Stimulated activated CD8-positive, alpha-beta memory T cell treated with anti-CD3 and anti-CD28 coated beads, Interleukin-12 subunit alpha, Interleukin-12 subunit beta, amount 100 ng/mL, for 24 hours (primary cell): Measurements from ENCODE around the gene CYP2C9.
"Not testable (repeated sequence)": the region's sequence is repeated elsewhere in the genome, so short reads cannot be mapped to it uniquely, and the experiment has no call there.

Experiments used
- DNase-seq: peaks from one replicate; pipeline ENCODE4 v3.0.0-alpha.2; 2020; ENCODE audit errors: extremely low read depth

CYP2C9 gene

DNA sequence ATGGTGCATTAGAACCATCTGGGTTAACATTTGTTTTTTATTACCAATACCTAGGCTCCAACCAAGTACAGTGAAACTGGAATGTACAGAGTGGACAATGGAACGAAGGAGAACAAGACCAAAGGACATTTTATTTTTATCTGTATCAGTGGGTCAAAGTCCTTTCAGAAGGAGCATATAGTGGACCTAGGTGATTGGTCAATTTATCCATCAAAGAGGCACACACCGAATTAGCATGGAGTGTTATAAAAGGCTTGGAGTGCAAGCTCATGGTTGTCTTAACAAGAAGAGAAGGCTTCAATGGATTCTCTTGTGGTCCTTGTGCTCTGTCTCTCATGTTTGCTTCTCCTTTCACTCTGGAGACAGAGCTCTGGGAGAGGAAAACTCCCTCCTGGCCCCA lies at the start of gene CYP2C9:
Gene CYP2C9 (plus strand): TSS at position 276 of the 400 bp plus-strand sequence. CDS start 25 bp downstream, at position 301.
- no peak for DNase-seq

DNA sequence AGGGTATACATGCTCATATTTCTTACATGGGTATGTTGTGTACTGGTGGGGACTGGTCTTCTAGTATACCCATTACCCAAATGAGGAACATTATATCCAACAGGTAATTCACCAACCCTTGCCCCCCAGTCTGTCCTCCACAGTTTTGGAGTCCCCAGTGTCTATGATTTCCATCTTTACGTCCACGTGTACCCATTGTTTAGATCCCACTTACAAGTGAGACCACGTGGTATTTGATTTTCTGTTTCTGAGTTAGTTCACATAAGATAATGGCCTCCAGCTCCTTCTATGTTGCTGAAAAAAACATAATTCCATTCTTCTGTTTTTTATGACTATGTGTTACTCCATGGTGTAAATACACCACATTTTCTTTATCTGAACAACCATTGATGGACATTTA lies 49.3 kb upstream of the CYP2C9 start:
- DNase-seq, result no peak

DNA sequence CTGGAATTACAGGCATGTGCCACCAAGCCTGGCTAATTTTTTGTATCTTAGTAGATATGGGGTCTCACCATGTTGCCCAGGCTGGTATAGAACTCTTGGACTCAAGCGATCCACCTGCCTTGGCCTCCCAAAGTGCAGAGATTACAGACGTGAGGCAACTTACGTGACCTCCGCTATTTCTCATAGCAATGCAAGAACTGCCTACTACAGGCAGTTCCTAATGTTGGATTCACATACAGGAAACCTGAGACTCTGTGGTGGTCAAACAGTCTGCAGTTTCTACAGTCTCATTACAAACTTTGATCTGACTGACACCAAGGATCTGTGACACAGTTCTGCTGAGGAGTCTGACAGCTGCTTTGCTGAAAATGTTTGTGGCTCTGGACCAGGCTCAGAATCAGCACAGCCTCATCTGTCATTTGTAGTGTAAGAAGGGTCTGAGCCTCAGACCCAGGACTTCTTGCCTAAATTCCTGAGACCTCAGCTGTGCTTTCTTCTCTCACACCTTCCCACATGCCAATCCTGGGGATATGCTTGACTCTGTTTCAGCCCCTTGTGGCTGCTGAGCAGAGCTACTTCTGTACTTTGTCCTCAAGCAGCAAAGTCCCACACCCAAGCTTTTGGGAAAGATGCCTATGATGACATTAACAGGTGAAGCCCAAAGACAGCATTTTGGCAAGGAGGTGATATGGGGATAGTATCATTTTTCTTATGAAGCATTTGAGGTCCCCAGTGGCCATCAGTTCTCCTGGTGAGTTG lies 48.0 kb upstream of the CYP2C9 start:
- DNase-seq, result no peak

DNA sequence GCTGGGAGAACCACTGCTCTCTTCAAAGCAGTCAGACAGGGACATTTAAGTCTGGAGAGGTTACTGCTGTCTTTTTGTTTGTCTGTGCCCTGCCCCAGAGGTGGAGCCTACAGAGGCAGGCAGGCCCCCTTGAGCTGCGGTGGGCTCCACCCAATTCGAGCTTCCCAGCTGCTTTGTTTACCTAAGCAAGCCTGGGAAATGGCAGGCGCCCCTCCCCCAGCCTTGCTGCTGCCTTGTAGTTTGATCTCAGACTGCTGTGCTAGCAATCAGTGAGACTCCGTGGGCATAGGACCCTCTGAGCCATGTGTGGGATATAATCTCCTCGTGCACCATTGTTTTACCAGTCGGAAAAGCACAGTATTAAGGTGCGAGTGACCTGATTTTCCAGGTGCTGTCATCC lies 40.0 kb upstream of the CYP2C9 start:
- not testable (repeated sequence) for DNase-seq

DNA sequence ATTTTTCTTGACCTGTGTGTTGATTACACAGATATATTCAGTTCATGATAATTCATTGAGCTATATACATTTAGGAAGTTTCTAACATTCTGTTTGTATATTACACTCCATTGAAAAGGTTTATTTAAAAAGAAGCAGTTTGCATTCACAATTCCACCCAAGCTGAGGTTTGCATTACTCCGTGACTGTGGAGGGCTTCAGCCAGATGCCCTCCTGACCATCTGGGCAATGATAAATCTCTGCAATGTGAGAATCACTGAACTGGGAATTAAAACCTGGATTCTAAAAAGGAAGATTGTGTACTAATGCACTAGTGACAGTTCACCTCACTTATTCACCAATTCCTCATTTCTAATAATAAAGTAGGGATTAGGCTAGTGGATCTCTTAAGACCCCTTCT lies 36.4 kb upstream of the CYP2C9 start:
- DNase-seq, result no peak

DNA sequence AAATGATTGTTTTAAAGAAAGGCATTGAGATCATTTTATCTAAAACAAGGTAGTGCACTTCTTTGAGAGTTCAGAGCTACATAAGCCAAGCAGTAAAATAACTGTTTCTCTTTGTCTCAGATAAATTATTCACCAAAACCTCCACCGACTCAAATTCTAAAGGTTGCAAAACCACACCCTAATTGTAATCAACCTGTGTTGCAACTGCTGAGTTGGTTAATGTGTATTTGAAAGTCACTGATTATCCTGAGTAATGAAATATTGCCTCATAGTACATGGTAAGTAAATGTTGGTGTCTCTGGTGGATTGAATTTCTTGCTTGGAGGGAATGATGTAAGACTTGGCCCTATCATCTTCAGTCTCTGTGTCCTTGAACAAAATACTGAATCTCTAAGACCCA lies 35.9 kb upstream of the CYP2C9 start:
- DNase-seq, result no peak

DNA sequence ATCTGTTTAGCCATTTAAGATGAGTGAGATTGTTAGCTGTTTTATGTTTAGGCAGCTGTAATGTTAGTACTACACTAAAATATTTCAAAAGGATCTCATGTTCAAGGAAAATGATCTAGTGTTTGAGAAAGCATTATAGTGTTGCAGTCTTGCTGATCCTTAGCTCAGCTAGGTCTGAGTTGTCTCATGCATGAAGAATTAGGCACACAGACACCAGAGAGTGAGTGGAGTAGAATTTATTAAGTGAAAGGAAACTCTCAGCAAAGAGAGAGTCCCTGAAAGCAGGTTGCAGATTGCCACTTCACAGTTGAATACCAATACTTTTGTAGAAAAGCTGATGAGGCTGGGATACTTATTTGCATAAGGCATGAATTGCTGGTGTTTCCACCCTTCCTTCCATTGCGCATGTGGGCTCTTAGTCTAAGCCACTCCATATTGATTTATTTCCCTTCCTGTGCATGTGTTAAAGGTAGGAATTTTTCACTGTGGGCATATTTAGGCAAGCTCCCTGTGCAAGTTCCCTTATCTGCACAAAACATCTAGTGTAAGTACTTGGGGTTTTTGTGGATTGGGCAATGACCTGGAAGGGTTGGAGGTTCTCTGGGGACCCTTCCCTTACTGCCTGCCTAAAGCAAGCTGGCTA lies 33.8 kb upstream of the CYP2C9 start:
- not testable (repeated sequence) for DNase-seq

DNA sequence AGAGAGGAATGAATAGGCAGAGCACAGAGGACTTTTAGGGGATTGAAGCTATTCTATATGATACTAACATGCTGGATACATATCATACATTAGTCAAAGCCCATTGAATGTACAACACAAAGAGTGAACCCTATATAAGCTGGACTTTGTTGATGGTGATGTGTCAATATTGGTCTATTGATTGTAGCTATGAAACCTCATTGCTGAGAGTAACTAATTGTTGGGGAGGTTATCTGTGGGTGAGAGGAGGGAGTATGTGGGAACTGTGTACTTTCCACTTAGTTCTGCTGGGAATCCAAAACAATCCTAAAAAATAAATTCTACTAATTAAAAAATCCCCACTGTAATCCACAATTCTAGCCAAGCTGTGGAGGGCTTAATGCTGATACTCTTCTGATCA lies 22.0 kb upstream of the CYP2C9 start:
- DNase-seq, result no peak

DNA sequence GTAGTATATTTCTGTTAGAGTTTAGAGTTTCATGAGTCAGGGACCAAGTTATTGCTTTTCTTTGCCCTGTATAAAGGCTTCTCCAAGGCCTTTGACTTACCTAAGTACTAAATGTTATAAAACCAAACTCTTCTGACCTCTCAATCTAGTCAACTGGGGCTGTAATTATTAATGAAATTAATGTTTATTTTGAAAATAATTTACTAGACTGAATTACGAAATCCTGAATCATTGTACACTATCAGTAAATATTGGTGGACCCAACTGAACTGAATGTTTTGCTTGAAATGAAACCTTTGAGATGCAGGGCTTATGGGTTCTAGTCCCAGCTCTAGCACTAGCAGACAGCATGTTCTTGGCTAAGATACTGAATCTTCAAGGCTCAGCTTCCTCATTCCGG lies 1.7 kb upstream of the CYP2C9 start:
- no peak for DNase-seq

DNA sequence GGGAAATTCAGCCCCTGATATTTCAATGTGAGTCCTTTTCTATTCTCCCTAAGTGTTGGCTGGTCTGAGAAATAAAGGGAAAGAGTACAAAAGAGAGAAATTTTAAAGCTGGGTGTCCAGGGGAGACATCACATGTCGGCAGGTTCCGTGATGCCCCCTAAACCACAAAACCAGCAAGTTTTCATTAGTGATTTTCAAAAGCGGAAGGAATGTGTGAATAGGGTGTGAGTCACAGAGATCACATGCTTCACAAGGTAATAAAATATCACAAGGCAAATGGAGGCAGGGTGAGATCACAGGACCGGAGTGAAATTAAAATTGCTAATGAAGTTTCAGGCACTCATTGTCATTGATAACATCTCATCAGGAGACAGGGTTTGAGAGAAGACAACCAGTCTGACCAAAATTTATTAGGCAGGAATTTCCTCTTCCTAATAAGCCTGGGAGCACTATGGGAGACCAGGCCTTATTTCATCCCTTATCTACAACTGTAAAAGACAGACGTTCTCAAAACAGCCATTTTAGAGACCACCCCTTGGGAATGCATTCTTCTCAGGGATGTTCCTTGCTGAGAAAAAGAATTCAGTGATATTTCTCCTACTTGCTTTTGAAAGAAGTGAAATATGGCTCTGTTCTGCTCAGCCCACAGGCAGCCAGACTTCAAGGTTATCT lies 5.1 kb downstream of the CYP2C9 start:
- not testable (repeated sequence) for DNase-seq

DNA sequence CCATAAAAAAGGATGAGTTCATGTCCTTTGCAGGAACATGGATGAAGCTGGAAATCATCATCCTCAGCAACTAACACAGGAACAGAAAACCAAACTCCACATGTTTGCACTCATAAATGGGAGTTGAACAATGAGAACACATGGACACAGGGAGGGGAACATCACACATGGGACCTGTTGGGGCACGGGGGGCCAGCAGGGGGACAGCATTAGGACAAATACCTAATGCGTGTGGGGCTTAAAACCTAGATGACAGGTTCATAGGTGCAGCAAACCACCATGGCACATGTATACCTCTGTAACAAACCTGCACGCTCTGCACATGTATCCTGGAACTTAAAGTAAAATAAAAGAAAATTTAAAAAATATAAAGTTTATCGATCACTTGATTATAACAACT lies 7.7 kb downstream of the CYP2C9 start:
- DNase-seq, result not testable (repeated sequence)

DNA sequence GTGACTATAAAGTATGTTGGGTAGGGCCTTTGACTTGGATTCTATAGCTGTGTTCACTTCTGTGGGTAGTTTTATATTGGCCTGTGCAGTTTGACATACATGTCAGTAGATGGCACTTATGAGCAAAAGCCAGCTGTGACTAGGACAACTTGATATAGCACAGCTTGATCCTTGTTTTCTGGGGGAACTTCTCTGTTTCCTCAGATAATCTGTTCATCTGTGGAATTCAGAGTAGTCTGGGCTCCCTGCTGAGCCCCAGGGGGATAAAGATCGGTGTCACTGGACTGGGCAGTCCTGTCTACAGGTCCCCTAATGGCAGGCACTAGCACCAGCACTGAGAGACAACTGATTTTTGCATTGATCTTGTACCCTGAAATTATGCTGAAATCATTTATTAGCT lies 25.4 kb downstream of the CYP2C9 start:
- no peak for DNase-seq

DNA sequence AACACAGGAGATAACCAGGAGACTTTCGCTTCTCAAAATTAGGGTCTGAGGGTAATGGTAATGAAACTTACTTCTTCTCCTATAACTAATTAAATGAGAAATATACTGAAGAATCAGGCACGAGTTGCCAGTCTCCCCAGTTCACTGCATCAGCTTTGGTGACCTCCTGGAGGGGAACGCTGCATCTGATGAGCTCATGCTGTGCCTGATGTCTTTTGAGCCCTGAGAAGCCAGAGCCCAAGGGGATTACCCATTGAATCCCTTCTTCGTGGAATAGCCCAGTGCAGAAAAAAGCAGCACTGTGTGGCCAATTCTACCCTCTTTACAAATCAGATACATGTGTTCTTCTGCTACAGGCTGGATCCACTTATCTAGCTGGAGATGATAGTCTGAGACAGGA lies 45.1 kb downstream of the CYP2C9 start:
- DNase-seq, result no peak

DNA sequence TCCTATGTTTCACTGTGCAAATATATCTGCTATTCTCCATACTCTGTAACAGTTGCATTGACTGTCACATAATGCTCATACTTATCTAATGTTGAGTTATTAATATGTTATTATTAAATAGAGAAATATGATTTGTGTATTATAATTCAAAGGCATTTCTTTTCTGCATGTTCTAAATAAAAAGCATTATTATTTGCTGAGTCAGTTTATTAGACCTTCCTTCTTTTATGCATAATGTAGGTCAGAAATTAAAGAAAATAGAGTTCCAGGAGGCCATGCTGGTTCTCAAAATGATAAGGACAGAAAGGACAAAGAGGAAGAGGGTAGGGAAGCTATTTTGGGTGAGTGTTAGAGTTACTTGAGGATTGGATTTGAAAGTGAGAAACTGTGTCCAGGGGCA lies 50.7 kb downstream of the CYP2C9 start:
- no peak for DNase-seq

DNA sequence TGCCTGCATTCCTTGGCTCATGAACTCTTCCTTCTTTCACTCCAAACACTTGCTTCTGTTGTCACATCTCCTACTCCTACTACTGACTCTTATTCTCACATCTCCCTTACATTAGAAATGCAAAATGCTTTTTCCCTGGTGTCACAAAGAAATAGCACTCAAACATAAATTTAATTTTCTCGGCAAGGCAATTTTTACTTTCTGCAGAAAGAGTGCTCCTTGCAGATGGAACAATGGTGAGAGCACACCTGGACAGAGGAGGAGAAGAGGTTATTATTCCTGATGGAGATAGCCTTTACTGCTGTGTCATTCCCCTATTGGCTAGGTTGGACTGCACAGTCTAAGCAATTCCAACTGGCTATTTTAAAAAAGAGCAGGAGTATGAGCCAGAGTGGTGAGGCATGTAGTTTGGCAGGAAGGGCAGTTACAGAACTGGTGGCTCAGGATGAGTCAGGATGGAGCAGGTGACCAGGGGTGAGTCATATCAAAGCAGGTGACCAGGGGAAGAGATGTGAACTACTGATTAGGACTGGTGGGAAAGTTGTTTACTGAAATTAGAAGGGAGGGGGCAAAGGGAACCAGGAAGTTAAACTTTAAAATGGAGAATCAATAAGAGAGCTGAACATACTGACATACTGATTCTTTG lies 52.9 kb downstream of the CYP2C9 start:
- DNase-seq, result no peak

DNA sequence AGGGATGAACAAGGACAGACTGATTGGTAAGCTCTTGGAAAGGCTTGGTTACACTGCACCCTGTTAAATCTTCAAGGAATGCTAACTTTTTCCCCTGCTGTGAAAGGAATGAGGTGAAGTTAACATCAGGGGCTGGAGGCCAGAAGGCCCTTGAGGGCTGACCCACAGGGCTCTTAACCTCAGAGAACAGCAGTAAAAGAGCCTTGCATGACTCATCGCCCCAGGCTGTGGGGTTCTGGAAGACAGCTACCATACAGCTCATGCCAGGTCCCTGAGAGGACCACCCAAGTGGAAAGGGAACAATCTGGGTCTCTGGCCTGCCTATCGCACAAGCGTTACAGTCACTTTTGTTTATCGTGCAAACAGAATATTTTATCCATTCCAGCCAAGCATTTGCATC lies 54.4 kb downstream of the CYP2C9 start:
- no peak for DNase-seq

DNA sequence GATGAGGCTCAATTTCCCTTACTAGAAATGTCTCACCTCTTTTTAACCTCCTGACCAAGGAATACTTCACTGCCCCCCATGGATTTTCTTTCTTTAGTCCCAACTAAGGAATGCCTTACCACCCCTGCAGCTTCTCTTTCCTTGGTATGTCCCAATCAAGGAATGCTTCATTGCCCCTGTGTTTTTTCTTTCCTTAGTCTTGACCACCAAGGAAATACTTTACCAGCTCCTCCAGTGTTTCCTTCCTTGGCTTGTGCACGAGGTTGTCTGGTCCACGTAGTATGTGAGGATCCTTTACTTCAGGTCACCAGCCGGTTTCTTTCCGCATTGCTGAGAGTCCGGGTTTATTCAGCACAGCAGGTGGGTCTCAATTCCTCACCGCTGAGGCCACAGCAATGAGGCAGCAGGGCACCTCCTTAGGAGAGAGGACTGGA lies 59.3 kb downstream of the CYP2C9 start:
- DNase-seq, result no peak

DNA sequence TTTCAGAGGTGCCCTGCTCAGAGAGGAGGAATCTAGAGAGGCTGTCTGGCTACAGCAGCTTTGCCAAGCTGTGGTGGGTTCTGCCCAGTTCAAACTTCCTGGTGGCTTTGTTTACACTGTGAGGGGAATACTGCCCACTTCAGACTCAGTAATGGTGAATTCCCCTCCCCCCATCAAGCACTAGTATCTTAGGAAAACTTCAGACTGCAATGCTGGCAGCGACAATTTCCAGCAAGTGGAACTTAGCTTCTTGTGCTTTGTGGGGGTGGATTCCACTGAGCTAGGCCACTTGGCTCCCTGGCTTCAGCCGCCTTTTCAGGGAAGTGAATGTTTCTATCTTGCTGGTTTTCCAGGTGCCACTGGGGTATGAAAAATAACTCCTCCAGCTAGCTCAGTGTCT lies 88.0 kb downstream of the CYP2C9 start:
- DNase-seq, result no peak

DNA sequence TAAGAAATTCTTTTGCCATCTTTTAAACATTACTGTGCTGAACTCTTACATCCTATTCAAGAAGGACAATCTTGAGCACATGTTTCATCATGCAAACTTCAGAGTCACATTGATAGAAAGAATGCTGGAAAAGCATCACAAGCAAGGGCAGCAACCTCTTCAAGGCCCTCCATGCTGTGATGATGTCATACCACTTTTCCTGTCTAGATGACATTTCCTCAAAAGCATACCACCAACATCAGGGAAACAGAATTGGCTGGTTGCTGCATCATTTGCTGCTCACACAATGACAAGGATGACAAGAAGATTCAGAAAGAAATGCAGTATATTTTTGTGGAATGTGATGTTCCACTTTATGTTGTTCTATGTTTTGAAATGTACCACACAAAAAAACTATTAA lies 93.2 kb downstream of the CYP2C9 start:
- no peak for DNase-seq

DNA sequence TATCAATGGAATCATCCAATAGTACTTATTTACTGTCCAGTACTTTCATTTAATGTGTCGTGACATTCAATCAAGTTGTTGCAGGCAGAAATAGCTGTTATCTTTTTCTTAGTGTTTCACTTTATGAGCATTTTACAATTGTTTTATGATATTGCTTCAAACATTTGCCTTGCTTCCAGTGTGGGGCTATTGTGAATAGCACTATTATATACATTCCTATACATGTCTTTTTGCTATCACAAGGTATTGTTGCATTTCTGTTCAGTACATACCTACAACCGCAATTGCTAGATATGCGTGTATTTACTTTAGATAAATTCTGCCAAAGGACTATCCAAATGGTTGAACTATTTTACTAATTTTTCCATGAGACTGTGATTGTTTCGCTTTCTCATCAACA lies 95.9 kb downstream of the CYP2C9 start:
- DNase-seq, result no peak

DNA sequence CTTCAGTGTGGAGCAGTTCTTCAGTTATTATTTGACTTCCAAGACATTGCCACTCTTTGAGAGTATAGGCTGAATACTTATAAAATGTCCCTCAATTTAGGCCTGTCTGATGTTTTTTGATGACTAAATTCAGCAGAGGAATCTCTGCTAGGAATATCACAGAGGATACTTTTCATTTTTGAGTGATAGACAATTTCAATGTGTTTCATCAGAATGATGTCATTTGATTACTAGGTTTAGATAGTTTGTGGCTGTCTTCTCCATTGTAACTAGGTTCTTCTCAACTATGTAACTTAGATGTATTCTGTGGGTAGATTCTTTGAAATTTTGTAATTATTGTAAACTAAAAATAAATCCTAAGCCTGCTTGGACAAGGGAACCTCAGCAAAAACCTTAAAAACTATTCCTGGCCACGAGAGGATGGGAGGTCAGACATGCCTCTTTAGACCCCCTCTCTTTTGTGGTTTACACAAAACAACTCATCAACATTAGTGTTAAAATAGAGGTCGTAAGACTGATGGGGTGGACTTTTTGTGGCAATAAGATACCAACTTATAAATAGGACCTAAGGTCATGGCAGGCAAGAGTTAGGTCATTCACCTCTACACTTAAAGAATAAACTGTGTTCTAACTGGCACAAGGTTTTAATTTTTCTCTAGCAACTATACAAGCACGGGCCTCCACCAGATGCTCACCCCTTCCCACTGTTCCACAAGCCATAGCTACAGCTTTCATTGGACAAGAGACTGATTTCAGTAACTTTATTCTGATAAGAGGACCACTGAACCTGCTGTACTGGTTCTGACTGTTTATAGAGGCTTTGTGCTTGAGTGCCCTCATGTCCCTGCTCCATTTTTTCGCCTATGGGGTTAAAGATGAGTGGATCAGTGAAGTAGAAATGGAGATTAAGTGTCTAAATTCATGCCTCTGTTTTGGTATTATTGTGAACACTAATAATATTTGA lies 97.2 kb downstream of the CYP2C9 start:
- DNase-seq, result no peak
